ENCODE measurements around the gene AGAP1.

The AGAP1 gene

DNA sequence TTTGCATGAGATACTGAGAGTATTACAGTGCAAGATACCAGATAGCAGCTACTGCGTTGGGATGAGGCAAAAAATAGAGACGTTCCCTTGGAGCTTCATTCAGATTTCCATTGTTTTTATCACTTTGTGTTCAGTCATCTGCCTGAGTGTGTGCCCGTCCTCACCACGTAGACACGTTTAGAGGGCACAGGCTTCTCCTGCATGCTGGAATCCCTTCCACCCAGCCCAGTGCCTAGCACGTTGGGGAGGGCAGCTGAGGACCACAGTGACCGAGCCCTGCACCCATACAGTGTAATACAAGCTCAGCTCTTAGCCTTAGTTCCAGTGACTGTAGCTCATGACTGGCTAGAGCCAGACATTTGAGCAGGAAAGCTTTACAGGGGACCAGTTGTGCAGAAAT, 539.6 kb downstream of the AGAP1 start:
- no peak for DNase-seq

DNA sequence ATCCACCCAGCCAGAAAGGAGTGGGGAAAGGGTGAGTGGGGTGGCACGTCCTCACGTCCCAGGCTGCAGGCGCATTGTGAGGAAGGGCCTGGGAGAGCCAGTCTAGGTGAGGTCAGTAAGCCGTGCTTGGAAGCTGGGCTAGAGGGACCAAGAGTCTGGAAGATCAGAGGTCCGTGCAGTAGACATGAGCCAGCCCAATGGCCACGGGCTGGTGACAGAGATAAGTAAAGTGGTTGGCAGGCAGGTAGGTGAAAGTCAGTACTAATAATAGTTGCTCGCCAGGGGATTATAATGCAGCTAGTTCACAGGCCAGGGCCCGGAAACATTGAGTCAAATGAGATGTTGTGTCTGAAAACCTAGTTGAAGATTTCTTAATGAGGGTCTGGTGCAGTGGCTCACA, 541.1 kb downstream of the AGAP1 start:
- DNase-seq = no peak

DNA sequence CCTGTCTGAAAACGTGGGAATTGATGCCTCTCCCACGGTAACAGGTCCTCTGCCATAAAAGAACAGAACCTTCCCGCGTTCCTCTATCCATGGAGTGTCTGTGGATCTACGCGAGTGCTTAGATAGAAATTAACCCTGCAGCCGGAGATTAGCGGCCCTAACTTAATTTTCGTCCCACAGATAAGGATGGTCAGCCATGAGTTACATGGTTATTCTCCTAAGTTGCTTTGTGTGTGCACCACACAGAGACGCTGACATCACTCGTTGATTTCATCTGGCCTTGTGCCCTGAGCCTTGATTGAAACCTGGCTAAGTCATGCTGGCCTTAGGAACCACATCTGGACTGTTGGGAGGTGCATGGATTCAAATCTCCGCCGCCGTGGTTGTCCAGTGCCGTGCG, 542.2 kb downstream of the AGAP1 start:
- no peak for DNase-seq

DNA sequence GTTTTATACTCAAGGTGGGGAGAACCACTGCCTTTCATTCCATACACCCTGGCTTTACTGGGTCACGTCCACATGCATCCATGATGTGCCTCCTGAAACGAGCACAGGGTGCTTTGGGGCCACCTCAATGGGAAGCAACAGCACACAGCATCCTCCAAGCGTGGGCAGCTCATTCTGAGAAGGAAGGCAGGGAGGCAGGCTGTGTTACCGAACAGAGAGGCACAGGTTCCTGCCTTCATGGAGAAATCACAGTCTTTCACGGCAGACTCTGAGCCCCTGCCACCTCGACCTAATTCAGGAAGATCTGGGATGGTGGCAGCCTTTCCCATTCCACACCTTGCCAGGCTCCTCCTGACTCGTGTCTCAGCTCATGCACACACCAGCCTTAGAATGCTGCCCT, 544.3 kb downstream of the AGAP1 start:
- DNase-seq = no peak

DNA sequence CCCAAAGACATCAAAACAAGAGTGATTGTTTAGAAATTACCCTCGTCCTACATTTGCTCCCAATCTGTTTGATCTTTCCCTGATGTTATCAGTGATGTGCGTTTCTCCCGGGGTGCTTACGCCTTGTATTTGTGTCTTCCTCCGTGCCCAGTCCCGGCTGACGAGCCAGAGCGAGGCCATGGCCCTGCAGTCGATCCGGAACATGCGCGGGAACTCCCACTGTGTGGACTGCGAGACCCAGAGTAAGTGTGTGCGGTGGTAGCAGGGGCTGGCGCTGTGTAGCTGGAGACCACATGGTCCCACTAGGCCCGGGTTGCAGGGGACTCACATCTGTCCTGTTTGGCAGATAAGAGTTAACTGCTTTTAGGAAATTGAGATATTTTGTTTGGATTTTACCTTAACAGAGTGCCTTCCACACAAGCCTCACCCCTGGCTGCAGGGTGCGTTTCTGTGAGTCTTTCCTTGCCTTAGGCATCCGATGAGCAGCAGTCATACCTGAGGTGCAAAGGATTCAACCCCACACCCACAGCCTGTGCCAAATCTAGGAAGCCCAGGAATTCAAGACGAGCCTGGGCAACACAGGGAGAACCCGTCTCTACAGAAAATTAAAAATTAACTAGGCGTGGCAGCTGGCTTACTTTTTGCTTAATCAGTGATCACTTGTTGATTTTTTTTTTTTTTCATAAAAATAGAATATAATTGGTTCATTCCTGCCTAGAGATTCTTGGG, 546.9 kb downstream of the AGAP1 start:
- no peak for DNase-seq

DNA sequence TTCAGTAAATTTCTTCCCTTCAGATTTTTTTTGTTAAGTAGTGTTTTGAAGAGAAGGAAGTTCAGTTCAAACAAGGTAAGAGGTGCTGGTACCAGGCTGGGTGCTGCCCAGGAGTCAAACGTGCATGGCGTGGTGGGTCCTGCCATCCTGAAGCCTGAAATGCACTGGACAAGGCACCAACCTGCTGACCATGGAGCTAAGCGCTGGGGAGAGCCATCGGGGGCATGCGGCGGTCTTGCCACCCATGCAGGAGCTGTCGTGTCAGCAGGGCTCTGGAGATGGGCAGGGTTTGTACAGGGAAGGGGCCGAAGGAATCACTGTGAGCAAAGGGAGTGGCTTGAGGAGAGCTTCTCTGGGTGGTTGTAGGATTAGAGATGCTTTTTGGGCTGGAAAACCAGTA, 547.8 kb downstream of the AGAP1 start:
- no peak for DNase-seq

DNA sequence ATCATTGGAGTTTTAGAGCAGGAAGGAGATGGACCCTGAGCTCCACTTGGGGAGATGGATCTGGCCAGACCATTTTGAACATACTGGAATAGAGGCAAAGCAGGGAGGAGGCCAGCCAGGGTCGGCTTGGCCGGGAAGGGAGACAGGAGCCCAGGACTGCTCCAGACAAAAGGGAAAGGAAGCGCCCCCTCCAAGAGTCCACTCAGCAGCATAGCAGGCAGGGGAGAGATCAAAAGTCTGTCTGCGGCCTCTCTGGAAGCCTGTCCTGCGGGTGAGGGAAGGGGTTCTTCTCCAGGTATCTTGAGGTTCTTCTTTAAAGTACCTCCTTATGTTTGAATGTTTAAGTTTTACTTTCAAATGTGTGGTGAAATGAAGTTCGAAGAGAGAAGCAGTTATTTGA, 548.2 kb downstream of the AGAP1 start:
- DNase-seq = no peak

DNA sequence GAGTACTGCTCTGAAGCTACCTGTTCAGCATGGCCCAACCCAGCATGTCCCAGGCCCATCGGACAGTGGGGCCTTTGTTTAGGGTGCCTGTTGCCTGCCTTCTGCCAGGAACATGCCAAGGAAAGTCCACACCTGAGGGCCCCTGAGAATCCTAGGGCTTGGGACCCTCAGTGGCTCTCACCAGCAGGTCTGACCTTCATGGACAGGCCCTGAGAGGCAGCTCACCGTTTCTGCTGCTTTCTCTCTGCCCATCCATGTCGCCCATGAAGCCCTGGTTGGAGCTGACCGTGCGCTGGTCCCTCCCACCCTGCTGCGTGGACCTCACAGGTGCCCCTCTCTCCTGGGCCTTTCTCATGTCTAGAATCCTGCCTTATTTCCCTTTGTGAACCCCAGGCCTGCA, 550.3 kb downstream of the AGAP1 start:
- DNase-seq = no peak

DNA sequence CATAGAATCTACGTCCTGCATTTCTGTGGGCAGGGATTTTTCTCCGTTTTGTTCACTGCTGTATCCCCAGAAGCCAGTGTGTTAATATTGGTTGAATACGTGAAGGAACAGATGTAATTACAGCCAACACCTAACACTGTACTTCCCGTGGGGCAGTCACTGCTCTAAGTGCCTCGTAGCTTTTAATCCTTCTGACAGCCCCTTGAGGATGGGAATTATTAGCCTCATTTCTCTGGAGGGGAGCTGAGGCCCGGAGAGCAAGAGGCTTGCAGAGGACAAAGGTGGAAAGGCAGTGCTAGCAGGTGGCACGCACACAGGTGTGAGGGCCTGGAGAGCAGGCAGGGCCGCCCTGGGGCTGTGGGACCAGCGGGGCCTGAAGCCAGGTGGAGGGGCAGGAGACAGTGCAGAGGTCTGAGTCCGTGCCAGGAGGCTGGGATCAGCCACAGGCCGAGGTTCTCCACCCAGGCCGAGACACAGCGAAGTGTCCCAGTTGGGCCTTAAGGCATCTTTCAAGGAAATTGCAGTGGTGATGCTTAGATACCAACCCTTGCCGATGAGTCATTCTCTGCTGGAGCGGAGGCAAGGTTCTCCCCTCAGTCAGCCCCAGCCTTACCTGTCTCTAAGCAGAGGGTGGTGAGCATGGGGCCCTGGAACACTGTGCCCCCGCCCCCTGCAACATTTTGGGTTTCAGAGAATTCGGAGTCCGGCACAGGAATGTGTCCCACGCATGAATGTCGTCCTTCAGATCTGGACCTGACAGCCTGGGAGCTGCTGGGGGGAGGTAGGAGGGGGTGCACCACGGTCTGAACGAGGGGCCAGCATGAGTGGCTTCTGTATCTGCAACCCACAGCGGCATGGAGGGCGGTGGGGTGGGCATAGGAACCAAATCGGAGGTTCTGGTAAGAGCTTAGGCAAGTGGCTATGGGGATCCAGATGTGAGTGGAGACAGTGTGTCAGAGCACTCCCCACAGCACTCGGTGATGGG, 551.7 kb downstream of the AGAP1 start:
- DNase-seq = no peak

DNA sequence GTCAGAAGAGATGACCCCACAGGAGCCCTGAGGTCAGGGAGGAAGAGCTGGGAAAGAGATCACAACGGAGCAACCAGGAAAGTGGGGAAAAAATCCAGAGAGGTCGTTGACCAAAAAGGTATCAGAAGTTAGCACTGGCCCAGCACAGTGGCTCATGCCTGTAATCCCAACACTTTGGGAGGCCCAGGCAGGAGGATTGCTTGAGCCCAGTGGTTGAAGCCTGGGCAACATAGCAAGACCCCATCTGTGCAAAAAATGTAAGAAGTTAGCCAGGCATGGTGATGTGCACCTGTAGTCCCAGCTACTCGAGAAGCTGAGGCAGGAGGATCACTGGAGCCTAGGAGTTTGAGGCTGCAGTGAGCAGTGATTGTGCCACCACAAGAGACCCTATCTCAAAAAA, 552.9 kb downstream of the AGAP1 start:
- no peak for DNase-seq

DNA sequence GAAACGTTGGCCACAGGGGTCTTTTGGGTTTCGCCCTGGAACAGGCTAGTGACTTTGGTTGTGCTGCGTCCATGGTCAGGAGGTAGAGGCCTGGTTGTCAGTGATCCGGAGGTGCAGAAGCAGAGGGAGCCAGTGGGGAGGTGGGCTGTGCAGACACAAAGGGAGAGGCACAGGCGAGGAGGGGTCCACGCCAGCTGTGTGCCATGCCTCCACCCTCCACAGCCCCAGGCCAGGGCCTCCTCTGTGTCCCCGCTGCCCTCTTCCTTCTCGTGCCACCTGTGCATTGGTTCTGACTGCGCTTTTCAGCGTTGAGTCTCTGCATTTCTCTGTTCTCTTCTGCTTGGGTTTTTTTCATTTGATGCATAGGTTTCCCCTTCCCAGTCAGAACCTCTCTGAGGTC, 553.3 kb downstream of the AGAP1 start:
- DNase-seq = no peak

DNA sequence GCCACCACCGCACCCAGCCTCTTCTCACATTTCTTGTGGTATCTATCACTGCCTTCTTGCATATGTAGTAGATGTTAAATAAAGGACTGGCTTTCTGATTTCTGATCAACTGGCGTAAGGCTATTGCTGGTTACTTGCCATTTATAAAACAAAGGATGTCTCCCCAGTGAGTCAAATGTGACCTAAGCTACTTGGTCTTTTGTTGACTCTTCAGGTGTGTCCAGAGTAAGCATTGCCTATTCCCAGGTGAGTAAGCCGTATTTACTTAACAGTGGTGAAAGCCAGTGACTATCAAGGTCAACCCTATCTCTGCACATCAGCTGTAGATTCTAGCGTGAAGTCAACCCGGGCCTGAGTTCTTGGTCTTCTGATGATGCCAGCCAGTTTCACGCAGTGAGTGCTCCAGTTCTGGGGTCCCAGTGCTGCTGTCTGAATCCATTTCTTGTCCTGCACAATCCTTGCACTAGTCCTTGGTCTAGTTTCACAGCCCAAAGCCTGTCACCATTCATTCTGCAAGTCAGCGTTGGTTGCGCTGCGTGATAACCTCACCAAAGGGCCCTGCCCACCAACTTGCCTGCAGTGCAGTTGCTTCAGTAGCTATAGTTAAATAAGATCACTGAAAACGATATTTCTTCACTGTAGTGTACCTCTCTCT, 554.2 kb downstream of the AGAP1 start:
- no peak for DNase-seq

DNA sequence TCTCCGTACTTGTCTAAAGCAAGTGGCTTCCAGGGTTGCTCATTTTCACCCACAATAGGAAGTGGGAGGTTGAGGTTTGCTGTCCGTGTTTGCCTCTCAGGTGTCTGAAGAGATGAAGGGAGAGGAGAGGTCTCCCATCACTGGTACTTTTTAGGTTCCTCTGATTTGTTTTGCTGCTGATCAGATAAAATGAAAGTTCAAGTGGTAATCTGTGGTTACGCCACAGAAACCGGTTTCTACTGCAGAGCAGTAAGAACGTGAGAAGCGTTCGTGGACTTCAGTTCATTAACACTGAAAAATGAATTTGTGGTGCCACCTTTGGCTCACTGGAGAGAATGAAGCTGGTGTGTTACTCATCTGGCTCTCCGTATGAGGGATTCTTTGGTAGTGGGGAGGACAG, 556.1 kb downstream of the AGAP1 start:
- DNase-seq = no peak

DNA sequence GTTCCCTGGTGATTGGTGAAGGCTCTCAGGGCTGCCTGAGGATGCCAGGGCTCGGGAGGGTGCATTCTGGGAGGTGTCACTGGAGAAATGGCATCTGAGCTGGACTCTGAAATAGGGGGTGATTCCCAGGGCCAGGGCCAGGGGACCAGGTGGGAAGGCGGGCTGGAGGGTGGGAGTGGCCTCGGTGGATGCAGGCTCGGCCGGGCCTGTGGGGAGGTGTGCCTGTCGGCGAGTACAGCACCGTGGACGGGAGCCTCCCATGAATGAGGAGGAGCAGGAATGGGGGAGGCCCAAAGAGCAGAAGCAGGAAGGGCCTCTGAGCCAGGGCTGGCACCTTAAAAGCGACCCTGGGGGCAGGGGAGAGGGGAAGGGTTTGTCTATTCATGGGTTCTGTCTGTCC, 557.5 kb downstream of the AGAP1 start:
- no peak for DNase-seq

DNA sequence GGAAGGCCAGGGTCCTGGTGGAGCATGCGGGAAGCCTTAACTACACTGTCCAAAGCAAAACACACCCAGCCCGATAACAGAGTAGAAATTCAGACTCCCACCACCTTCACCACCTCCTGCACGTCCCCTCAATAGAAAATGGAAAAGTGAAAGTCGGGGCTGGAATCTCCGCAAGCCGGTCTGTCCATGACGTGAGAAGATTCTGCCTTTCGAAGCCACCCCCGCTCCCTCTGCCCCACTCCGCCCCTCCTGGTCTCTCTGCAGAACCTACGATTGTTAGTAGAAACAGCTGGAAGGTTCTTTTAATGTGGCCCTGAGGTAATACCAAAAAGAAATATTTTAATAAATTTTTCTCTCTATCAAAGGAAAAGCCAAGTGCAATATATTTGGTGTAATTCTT, 558.0 kb downstream of the AGAP1 start:
- DNase-seq = no peak

DNA sequence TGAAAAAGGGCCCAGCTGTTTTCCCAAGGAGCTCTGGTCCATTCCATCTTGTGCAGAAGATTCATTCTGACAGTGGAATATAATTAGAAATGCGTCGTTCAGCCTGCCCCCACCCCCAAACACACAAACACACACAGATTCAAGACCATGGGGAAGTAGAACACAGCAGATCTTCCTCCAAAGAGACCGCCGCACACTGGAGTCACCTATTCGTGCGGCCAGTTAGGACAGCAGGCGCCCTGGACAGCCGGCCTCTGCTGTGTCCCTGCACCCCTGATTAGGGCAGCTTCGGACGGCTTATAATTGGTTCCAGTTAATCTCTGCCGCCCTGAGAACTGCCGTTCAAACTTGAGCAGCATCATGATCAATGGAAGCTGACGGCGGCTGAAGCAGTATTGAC, 558.4 kb downstream of the AGAP1 start:
- no peak for DNase-seq

DNA sequence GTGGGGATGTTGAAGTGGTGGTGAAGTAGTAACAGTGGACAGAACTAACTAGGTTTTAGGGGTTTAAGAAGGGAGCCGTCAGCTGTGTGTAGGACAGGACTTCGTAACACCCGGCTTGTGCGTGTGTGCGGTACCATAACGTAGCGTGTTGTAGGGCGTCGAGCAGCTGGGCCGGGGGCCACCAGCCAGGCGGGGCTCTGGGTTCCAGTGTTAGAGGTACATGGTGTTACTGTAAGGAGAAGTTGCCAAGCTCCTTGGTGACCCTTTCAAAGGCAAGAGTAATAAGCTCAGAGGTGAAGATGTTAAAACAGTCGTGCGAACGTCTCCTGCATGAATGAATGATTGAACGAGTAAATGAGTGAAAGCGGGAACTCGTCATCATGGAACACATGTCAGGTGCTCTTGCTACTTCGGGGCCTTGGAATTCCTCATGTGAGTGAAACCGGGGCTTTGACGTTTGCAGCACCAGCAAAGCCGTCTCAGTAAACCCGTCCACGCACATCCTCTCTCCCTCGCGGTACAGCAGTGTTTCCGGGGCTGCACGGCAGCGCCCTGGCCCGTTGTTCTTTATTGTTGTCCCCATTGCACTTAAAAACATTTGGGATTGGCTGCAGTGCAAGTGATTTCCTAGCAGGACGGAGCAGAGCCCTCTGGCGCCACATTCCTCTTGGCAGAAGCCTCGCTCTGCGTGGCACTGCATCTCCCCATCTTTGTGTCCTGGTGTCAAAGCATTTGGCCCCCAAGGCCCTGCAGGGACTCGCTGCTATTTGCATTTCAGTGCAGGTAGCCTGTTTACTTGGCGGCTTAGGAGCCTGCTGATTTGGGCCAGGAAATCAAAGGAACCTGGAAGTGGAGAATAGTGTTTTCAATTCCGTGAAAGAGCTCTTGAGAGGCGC, 559.3 kb downstream of the AGAP1 start:
- no peak for DNase-seq

DNA sequence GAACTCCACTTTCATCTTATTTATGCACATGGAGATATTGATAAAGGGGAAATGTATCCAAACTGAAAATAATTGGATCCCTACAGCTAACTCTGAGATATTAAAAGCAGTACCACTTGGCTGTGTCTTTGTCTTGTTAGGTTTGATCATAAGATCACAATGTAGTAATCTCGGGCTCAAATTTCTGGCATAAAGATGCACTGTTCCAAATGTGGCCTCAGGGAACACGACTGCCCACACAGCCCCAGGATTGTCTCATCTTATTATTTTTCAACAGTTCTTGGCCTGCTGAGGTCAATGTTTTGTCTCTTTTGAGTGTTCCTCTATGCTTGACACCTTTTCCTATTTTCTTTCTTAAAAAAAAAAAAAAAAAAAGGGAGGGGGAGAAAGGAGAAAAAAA, 560.3 kb downstream of the AGAP1 start:
- no peak for DNase-seq

DNA sequence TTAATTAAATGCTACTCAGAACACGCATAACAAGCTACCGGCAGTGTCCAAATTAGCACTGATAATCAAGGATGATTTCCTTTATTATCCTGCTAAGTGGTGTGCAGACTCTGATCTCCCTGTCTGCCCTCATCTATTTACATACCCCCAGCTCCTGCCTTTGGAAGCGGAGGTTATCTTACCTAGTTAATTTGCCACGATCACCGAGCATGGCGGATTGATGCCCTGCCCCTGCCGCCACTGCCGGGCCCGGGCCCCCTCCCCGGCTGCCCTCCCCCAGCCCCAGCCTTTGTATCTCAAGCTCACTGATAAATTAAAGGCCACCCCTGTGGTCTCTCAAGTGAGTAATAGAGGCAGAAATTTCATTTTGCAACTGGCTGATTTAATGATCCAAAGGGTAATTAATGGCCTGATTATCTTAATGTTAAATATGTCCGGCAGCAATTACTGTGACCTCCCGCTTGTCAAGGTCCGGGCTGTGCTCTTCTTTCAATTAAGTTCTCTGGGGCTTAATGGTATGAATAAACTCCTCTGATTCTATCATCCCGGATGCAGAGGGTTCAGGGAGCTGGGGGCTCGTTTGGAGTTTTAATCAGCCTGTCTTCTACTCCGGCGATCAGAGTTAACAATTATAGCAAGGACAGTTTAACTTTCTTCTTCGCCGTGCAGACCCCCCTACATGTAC, 560.9 kb downstream of the AGAP1 start:
- DNase-seq = no peak

DNA sequence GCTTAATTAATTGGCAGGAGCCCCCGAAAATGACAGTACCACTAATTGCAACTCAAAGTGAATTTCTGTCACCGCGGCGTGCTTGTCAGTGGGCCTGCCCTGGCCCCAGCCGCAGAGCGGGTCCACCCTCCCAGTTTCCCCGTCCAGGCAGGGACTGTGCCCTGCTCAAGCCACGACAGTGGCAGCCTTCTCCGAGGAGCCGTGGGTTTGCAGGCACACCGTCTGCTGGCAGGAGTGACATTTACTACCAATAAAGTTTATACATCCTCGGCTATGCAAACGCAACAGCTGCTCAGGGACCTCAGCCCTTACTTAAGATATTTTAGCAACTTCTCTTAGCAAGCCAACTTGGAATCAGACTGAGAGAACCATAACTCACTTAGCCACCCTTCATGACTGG, 561.6 kb downstream of the AGAP1 start:
- DNase-seq = no peak

DNA sequence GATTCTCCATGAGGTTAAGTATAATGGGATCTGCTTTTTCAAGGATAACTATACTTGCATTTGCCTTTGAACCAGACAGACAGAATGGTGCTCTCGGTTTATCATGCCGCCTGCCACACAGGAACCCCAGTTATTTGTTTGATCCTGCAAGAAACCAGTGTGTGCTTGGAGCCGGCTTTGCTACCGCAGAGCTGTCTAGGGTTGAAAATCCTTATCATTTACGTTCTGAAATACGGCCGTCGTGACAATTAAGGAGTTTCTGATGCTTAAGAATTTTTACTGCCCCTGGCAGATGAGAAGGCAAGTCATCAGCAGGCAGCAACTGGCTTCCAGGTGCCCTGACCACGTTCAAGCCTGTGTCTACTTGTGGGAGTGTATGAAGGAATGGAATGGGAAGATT, 562.3 kb downstream of the AGAP1 start:
- DNase-seq = no peak

DNA sequence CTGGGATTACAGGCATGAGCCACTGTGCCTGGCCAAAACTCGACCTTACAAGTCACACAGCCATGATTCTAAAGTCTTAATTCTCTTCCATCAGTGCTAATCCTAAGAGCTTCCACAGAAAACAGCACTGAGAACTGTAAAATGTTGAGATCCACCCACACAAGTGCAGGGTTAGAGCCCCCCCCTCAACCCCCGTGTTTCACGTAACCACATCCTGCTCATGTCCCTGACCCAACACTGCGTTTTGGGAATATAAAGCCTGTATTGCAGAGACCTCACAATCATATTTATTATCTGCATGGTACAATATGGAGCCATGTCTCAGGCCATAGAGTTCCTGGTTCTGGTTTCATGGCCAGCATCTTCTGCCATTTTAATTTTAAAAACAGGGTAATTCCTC, 563.5 kb downstream of the AGAP1 start:
- no peak for DNase-seq

All from NCI-H1417 treated with DMSO at 0.1 percent for 48 hours (cell line).